ENCODE data around the gene NCK2. TPM values are rescaled to one million over a fixed set of nuclear protein-coding genes. Genes with fewer than 3 reads are reported as not detected.

Gene NCK2
- total RNA-seq, 1 experiment from 2014 or later, result 26.7 TPM

- H3K27me3 ChIP-seq (ENCODE audit: insufficient read depth, low read length), result no peaks in the 10 kb centered on the region
- H4K20me1 ChIP-seq (ENCODE audit: insufficient read depth), result no peaks in the 10 kb centered on the region
- H3K27ac ChIP-seq (ENCODE audit: low read depth, low read length), result no peak overlapping the region
- H3K9me2 ChIP-seq (ENCODE audit: insufficient read depth), result no peaks in the 10 kb centered on the region
- no peaks in the 10 kb centered on the region for H3K79me2 ChIP-seq (ENCODE audit: insufficient read depth, low read length)
- TF ChIP-seq MAX (IDR thresholded peaks at IDR 0.05) (no peak), FOSL1 (IDR thresholded peaks at IDR 0.05; ENCODE audit: low read depth) (no peak), EGR1 (IDR thresholded peaks at IDR 0.05; ENCODE audit: low read depth) (no peak), SIN3A (IDR thresholded peaks at IDR 0.05; ENCODE audit: low read depth) (no peak), SP1 (IDR thresholded peaks at IDR 0.05; ENCODE audit: low read depth) (no peak), POLR2A (IDR thresholded peaks at IDR 0.05; ENCODE audit: borderline replicate concordance, extremely low read depth, insufficient read depth, insufficient read length) (no peak), ZBTB33 (IDR thresholded peaks at IDR 0.05; ENCODE audit: extremely low read depth, insufficient replicate concordance, low read length) (no peak), RAD21 (IDR thresholded peaks at IDR 0.05; ENCODE audit: low read depth) (no peak), YY1 (IDR thresholded peaks at IDR 0.05; ENCODE audit: extremely low read depth, insufficient replicate concordance, low read depth, low read length) (no peak), POLR2AphosphoS5 (IDR thresholded peaks at IDR 0.05; ENCODE audit: low read depth, low read length) (no peak), CEBPB (IDR thresholded peaks at IDR 0.05; ENCODE audit: low read depth) (no peak), SRF (IDR thresholded peaks at IDR 0.05; ENCODE audit: low read depth) (no peak), EZH2 (IDR thresholded peaks at IDR 0.05) (no peak), JUND (IDR thresholded peaks at IDR 0.05) (no peak), ZFX (IDR thresholded peaks at IDR 0.05) (no peak), ELF1 (IDR thresholded peaks at IDR 0.05; ENCODE audit: borderline replicate concordance, low read depth) (no peak), CTCF (IDR thresholded peaks at IDR 0.05 in 2 of 3, conservative IDR thresholded peaks at IDR 0.05 in 1 of 3; ENCODE audit: borderline replicate concordance in 1 of 3, insufficient read depth in 1 of 3, low read depth in 2 of 3, low read length in 2 of 3) (no peak), ZNF274 (IDR thresholded peaks at IDR 0.05; ENCODE audit: low read depth, low read length) (no peak)
- POLR2A ChIA-PET, result no interaction called here
- no peak overlapping the region for H3K4me3 ChIP-seq (replicated peaks in 1 of 2; ENCODE audit: low read depth in 1 of 2, low read length in 2 of 2)
- no peak for ATAC-seq
- CTCF ChIA-PET, result no interaction called here
- no peak overlapping the region for H3K4me2 ChIP-seq (ENCODE audit: low read length)
- RAD21 ChIA-PET (ENCODE audit: low non-redundant PET in 1 of 2, low total read pairs in 2 of 2, uncharacterized antibody in 2 of 2, unreplicated experiment in 2 of 2), result no interaction called here
- H3K36me3 ChIP-seq (ENCODE audit: control insufficient read depth in 1 of 2, insufficient read depth in 2 of 2, low read length in 2 of 2), result no peaks in the 10 kb centered on the region
- peaks cover 8 to 15% of the 10 kb centered on the region in 2 experiments for H3K4me1 ChIP-seq (ENCODE audit: control insufficient read depth in 1 of 2, insufficient read depth in 2 of 2, low read length in 2 of 2)
- no TSS peak for BruUV-seq (replicated peaks)
- no peaks in the 10 kb centered on the region for H3K9me3 ChIP-seq (ENCODE audit: control insufficient read depth in 1 of 2, insufficient read depth in 1 of 2, low read depth in 1 of 2, low read length in 2 of 2)
- no peak overlapping the region for H2AFZ ChIP-seq (ENCODE audit: low read depth, low read length, poor library complexity, severe bottlenecking)
- intact Hi-C loops (cut with micrococcal nuclease), result loop anchor here (10.0 kb wide), 1 partner anchor 659 kb away; no protein-coding TSS in a partner anchor
- DNase-seq (ENCODE audit: low read depth, low spot score), result no peak
- H3K9ac ChIP-seq (ENCODE audit: low read length), result no peak overlapping the region
These were observed 180.7 kb downstream of the NCK2 start for GRCh38 chr2:105925390-105925789.
